Spleen (tissue), 11 donors: ENCODE results near the gene STEAP4. TPM values are rescaled to one million over a fixed set of nuclear protein-coding genes. Genes with fewer than 3 reads are reported as not detected.

Source experiments
- DNase-seq: peaks from one replicate; pipeline ENCODE4 v3.0.0-alpha.2; 2020
- H3K27ac ChIP-seq, 8 donors: fragments of 200-600 bp; sonication (generic) in 7 of 8; 1 replicate in 4 of 8; 2 replicates in 4 of 8; pipeline versions ENCODE4 v1.5.0 to v1.8.0; 2016 to 2021; ENCODE audit warnings: inconsistent platforms in 4 of 8, mild to moderate bottlenecking in 4 of 8, moderate library complexity in 1 of 8
- H3K27me3 ChIP-seq, 7 donors: fragments of 200-600 bp; sonication (generic) in 6 of 7; replicated peaks in 1 of 7; 1 replicate in 4 of 7; 2 replicates in 3 of 7; pipeline versions ENCODE4 v1.5.0 to v1.8.0; 2016 to 2021; ENCODE audit warnings: inconsistent platforms in 3 of 7, mild to moderate bottlenecking in 1 of 7
- H3K36me3 ChIP-seq, 6 donors: fragments of 200-600 bp; sonication (generic) in 5 of 6; 1 replicate in 4 of 6; 2 replicates in 2 of 6; pipeline versions ENCODE4 v1.5.0 to v1.8.0; 2016 to 2021; ENCODE audit warnings: inconsistent platforms in 2 of 6
- H3K4me1 ChIP-seq, 6 donors: fragments of 200-600 bp; sonication (generic) in 5 of 6; 1 replicate in 3 of 6; 2 replicates in 3 of 6; pipeline versions ENCODE4 v1.5.0 to v1.8.0; 2016 to 2021; ENCODE audit warnings: inconsistent platforms in 3 of 6
- H3K4me3 ChIP-seq, 8 donors: fragments of 200-600 bp; sonication (generic) in 7 of 8; 1 replicate in 4 of 8; 2 replicates in 4 of 8; pipeline versions ENCODE4 v1.5.0 to v1.8.0; 2016 to 2021; ENCODE audit warnings: inconsistent platforms in 4 of 8, mild to moderate bottlenecking in 4 of 8, moderate library complexity in 2 of 8
- H3K9me3 ChIP-seq, 8 donors: fragments of 200-600 bp; sonication (generic) in 7 of 8; 1 replicate in 4 of 8; 2 replicates in 4 of 8; pipeline versions ENCODE4 v1.5.0 to v1.8.0; 2016 to 2021; ENCODE audit warnings: inconsistent platforms in 4 of 8
- CTCF ChIP-seq, 11 experiments: fragments of 200-600 bp in 7 of 11; fragments of 450-650 bp in 4 of 11; sonication (generic) in 4 of 11; IDR thresholded peaks in 8 of 11; conservative IDR thresholded peaks in 3 of 11; 1 replicate in 7 of 11; 2 replicates in 4 of 11; pipeline versions ENCODE4 v1.4.0 to v1.8.0; 2016 to 2021; ENCODE audit warnings: antibody characterized with exemption in 11 of 11, inconsistent platforms in 4 of 11, mild to moderate bottlenecking in 1 of 11
- POLR2A ChIP-seq, 3 donors: fragments of 450-650 bp; IDR thresholded peaks; one replicate each; pipeline ENCODE4 v1.5.1; 2017; ENCODE audit warnings: antibody characterized with exemption in 3 of 3, mild to moderate bottlenecking in 1 of 3
- POLR2AphosphoS5 ChIP-seq, 3 donors: sonication (generic); formaldehyde crosslinking; IDR thresholded peaks; one replicate each; pipeline ENCODE4 v1.5.1; 2017; ENCODE audit warnings: antibody characterized with exemption in 3 of 3
- WGBS, 5 donors: extraction: QIAGEN DNeasy Blood & Tissue Kit in 3 of 5; methylation state at CpG; one replicate each; pipeline versions ENCODE4 v1.1.5 to v1.1.7; 2013 to 2018; 5-methylcytosine and 5-hydroxymethylcytosine counted together
- intact Hi-C: fragments of 100-400 bp; cut with DNase I; formaldehyde crosslinking; loops from one replicate; pipeline ENCODE4 v1.15.0; 2023; ENCODE audit warnings: low total_unique reads
- polyA plus RNA-seq, 3 donors: library from polyadenylated mRNA; stranded (reverse); fragments of 200-250 nt; gene quantifications; one replicate each; pipeline ENCODE4 v1.2.1, GENCODE V29; 2013
- total RNA-seq, 7 donors: library from RNA; depleted of rRNA in 3 of 7; stranded (reverse); fragments of >200 nt in 3 of 7; fragmentation: NEBNext Ultra II Directional in 4 of 7; extraction: Animal tissue kit (Norgen Biotek cat#: 25700) in 4 of 7; gene quantifications; one replicate each; pipeline versions ENCODE4 v1.1.0 to v1.2.1, GENCODE V29; 2016 to 2021
- donor health status: healthy with polysubstance abuse.
- donor health status: DM: no; HTN: no; CAD: no; lungs with moderate emphysema.
- donor health status: DM: no; HTN: no; CAD: no.
- donor health status: Bipolar disorder and iron deficiency.
- donor health status: healthy.
- donor health status: DM: no; HTN: no; CAD: no.
- donor health status: DM: yes; HTN: yes; CAD: no.

Gene STEAP4
- total and polyA plus RNA-seq, 10 donors: 0.50 to 70.7 (median 18.9) TPM

GRCh38 chr7:88347090-88347489 lies 40.4 kb upstream of the STEAP4 start:
- 79 to 85% (median 82%) methylated on average over 7 of the region's 7 CpGs for WGBS, 5 donors
- Histone ChIP-seq H3K27ac (no peak overlapping the region), H3K9me3 (no peaks in the 10 kb centered on the region), H3K4me1 (peaks cover 0 to 7% (median 0%) of the 10 kb centered on the region in 6 donors), H3K4me3 (no peak overlapping the region), H3K36me3 (no peaks in the 10 kb centered on the region), H3K27me3 (peaks cover 0 to 28% (median 0%) of the 10 kb centered on the region in 7 donors)
- intact Hi-C loops: no loop called here
- DNase-seq: no peak
- TF ChIP-seq POLR2A (IDR thresholded peaks at IDR 0.05): no peak
- TF ChIP-seq POLR2AphosphoS5 (IDR thresholded peaks at IDR 0.05): no peak
- no peak for TF ChIP-seq CTCF (IDR thresholded peaks at IDR 0.05 in 8 of 11, conservative IDR thresholded peaks at IDR 0.05 in 3 of 11)

GRCh38 chr7:88346357-88346756 lies 39.7 kb upstream of the STEAP4 start:
- WGBS, 5 donors: 64 to 73% (median 70%) methylated on average over 2 of the region's 2 CpGs
- peaks cover 0 to 25% (median 0%) of the 10 kb centered on the region in 7 donors for H3K27me3 ChIP-seq
- no peaks in the 10 kb centered on the region for H3K36me3 ChIP-seq
- H3K9me3 ChIP-seq: no peaks in the 10 kb centered on the region
- intact Hi-C loops: no loop called here
- H3K4me1 ChIP-seq: peaks cover 0 to 7% (median 0%) of the 10 kb centered on the region in 6 donors
- no peak for DNase-seq
- H3K27ac ChIP-seq: no peak overlapping the region
- H3K4me3 ChIP-seq: no peak overlapping the region
- TF ChIP-seq POLR2A (IDR thresholded peaks at IDR 0.05) (no peak), POLR2AphosphoS5 (IDR thresholded peaks at IDR 0.05) (no peak), CTCF (IDR thresholded peaks at IDR 0.05 in 8 of 11, conservative IDR thresholded peaks at IDR 0.05 in 3 of 11) (no peak)

- TF ChIP-seq POLR2AphosphoS5 (IDR thresholded peaks at IDR 0.05) (no peak), CTCF (IDR thresholded peaks at IDR 0.05 in 8 of 11, conservative IDR thresholded peaks at IDR 0.05 in 3 of 11) (peak in 2 of 11 experiments; percentile 29 to 32), POLR2A (IDR thresholded peaks at IDR 0.05) (no peak)
- intact Hi-C loops: no loop called here
- peak; percentile 83 for DNase-seq
- Histone ChIP-seq H3K27ac (no peak overlapping the region), H3K36me3 (no peaks in the 10 kb centered on the region), H3K27me3 (peaks cover 0 to 23% (median 0%) of the 10 kb centered on the region in 7 donors), H3K4me1 (peaks cover 0 to 7% (median 0%) of the 10 kb centered on the region in 6 donors), H3K9me3 (no peaks in the 10 kb centered on the region), H3K4me3 (no peak overlapping the region)
- 26 to 31% (median 29%) methylated on average over 15 of the region's 15 CpGs for WGBS, 5 donors
These were observed 38.5 kb upstream of the STEAP4 start for GRCh38 chr7:88344956-88345832.

GRCh38 chr7:88344271-88344670 lies 37.6 kb upstream of the STEAP4 start:
- H3K4me3 ChIP-seq: no peak overlapping the region
- peaks cover 0 to 23% (median 0%) of the 10 kb centered on the region in 7 donors for H3K27me3 ChIP-seq
- intact Hi-C loops: no loop called here
- no peaks in the 10 kb centered on the region for H3K9me3 ChIP-seq
- no peaks in the 10 kb centered on the region for H3K36me3 ChIP-seq
- DNase-seq: no peak
- 81 to 88% (median 86%) methylated on average over 8 of the region's 8 CpGs for WGBS, 5 donors
- peaks cover 0 to 7% (median 0%) of the 10 kb centered on the region in 6 donors for H3K4me1 ChIP-seq
- TF ChIP-seq POLR2AphosphoS5 (IDR thresholded peaks at IDR 0.05): no peak
- TF ChIP-seq POLR2A (IDR thresholded peaks at IDR 0.05): no peak
- TF ChIP-seq CTCF (IDR thresholded peaks at IDR 0.05 in 8 of 11, conservative IDR thresholded peaks at IDR 0.05 in 3 of 11): no peak
- no peak overlapping the region for H3K27ac ChIP-seq
